ENCODE measurements around the gene CACFD1. TPM values are rescaled to one million over a fixed set of nuclear protein-coding genes. Genes with fewer than 3 reads are reported as not detected.

CACFD1 gene
- total RNA-seq, 1 donor from 2014 or later, result 13.1 TPM

- Histone ChIP-seq H3K9ac (ENCODE audit: low read length) (no peak overlapping the region), H3K27me3 (ENCODE audit: insufficient read depth, low read length) (no peaks in the 10 kb centered on the region), H3K27ac (ENCODE audit: low read depth, low read length) (no peak overlapping the region), H3K36me3 (ENCODE audit: insufficient read depth, low read length) (no peaks in the 10 kb centered on the region), H2AFZ (ENCODE audit: low read depth, low read length) (no peak overlapping the region), H3K9me3 (ENCODE audit: insufficient read depth, low read depth, low read length) (no peaks in the 10 kb centered on the region), H3K79me2 (ENCODE audit: insufficient read depth, low read length) (no peaks in the 10 kb centered on the region), H4K20me1 (ENCODE audit: insufficient read depth, low read length) (peaks cover 25% of the 10 kb centered on the region), H3K4me1 (ENCODE audit: insufficient read depth, low read length) (no peaks in the 10 kb centered on the region), H3K4me2 (ENCODE audit: low read length) (no peak overlapping the region), H3K4me3 (ENCODE audit: insufficient read depth, low read depth, low read length) (no peak overlapping the region)
- H3K4me3 Mint-ChIP-seq (ENCODE audit: unreplicated experiment), result no peak overlapping the region
- H3K4me1 Mint-ChIP-seq (ENCODE audit: low read depth, unreplicated experiment), result no peaks in the 10 kb centered on the region
- no peak overlapping the region for H3K27ac Mint-ChIP-seq (ENCODE audit: unreplicated experiment)
- no peaks in the 10 kb centered on the region for H3K9me3 Mint-ChIP-seq (ENCODE audit: unreplicated experiment)
- TF ChIP-seq CTCF (IDR thresholded peaks at IDR 0.05; ENCODE audit: insufficient read depth, low read depth, low read length) (no peak), EZH2 (IDR thresholded peaks at IDR 0.05; ENCODE audit: insufficient read depth, low read length) (no peak)
- FAIRE-seq, result no peak
- no peak for DNase-seq (ENCODE audit: low read depth)
- no peaks in the 10 kb centered on the region for H3K27me3 Mint-ChIP-seq (ENCODE audit: low read depth, unreplicated experiment)
- H3K36me3 Mint-ChIP-seq (ENCODE audit: low read depth, unreplicated experiment), result peaks cover 4% of the 10 kb centered on the region
Observed at GRCh38 chr9:133467101-133467500, 7.3 kb downstream of the CACFD1 start.

- H3K9ac ChIP-seq (ENCODE audit: low read length), result no peak overlapping the region
- H3K27me3 ChIP-seq (ENCODE audit: insufficient read depth, low read length), result no peaks in the 10 kb centered on the region
- no peaks in the 10 kb centered on the region for H3K4me1 ChIP-seq (ENCODE audit: insufficient read depth, low read length)
- no peak overlapping the region for H3K4me2 ChIP-seq (ENCODE audit: low read length)
- H3K79me2 ChIP-seq (ENCODE audit: insufficient read depth, low read length), result no peaks in the 10 kb centered on the region
- no peaks in the 10 kb centered on the region for H3K9me3 Mint-ChIP-seq (ENCODE audit: unreplicated experiment)
- H3K9me3 ChIP-seq (ENCODE audit: insufficient read depth, low read depth, low read length), result no peaks in the 10 kb centered on the region
- no peaks in the 10 kb centered on the region for H3K27me3 Mint-ChIP-seq (ENCODE audit: low read depth, unreplicated experiment)
- no peak overlapping the region for H2AFZ ChIP-seq (ENCODE audit: low read depth, low read length)
- peaks cover 12% of the 10 kb centered on the region for H4K20me1 ChIP-seq (ENCODE audit: insufficient read depth, low read length)
- no peak overlapping the region for H3K27ac ChIP-seq (ENCODE audit: low read depth, low read length)
- no peak for TF ChIP-seq CTCF (IDR thresholded peaks at IDR 0.05; ENCODE audit: insufficient read depth, low read depth, low read length)
- FAIRE-seq, result no peak
- H3K27ac Mint-ChIP-seq (ENCODE audit: unreplicated experiment), result no peak overlapping the region
- H3K36me3 Mint-ChIP-seq (ENCODE audit: low read depth, unreplicated experiment), result peaks cover 4% of the 10 kb centered on the region
- no peaks in the 10 kb centered on the region for H3K4me1 Mint-ChIP-seq (ENCODE audit: low read depth, unreplicated experiment)
- H3K4me3 ChIP-seq (ENCODE audit: insufficient read depth, low read depth, low read length), result no peak overlapping the region
- H3K36me3 ChIP-seq (ENCODE audit: insufficient read depth, low read length), result no peaks in the 10 kb centered on the region
- DNase-seq (ENCODE audit: low read depth), result no peak
- no peak overlapping the region for H3K4me3 Mint-ChIP-seq (ENCODE audit: unreplicated experiment)
Observed at GRCh38 chr9:133468374-133468773, 8.6 kb downstream of the CACFD1 start.

- Histone ChIP-seq H3K4me2 (ENCODE audit: low read length) (no peak overlapping the region), H3K79me2 (ENCODE audit: insufficient read depth, low read length) (no peaks in the 10 kb centered on the region), H4K20me1 (ENCODE audit: insufficient read depth, low read length) (peaks cover 9% of the 10 kb centered on the region), H3K4me3 (ENCODE audit: insufficient read depth, low read depth, low read length) (no peak overlapping the region), H3K4me1 (ENCODE audit: insufficient read depth, low read length) (no peaks in the 10 kb centered on the region), H3K27me3 (ENCODE audit: insufficient read depth, low read length) (no peaks in the 10 kb centered on the region), H3K27ac (ENCODE audit: low read depth, low read length) (no peak overlapping the region), H3K9me3 (ENCODE audit: insufficient read depth, low read depth, low read length) (no peaks in the 10 kb centered on the region), H3K36me3 (ENCODE audit: insufficient read depth, low read length) (no peaks in the 10 kb centered on the region), H3K9ac (ENCODE audit: low read length) (no peak overlapping the region), H2AFZ (ENCODE audit: low read depth, low read length) (no peak overlapping the region)
- no peak overlapping the region for H3K27ac Mint-ChIP-seq (ENCODE audit: unreplicated experiment)
- H3K4me3 Mint-ChIP-seq (ENCODE audit: unreplicated experiment), result no peak overlapping the region
- H3K36me3 Mint-ChIP-seq (ENCODE audit: low read depth, unreplicated experiment), result peaks cover under 1% of the 10 kb centered on the region
- H3K4me1 Mint-ChIP-seq (ENCODE audit: low read depth, unreplicated experiment), result no peaks in the 10 kb centered on the region
- TF ChIP-seq CTCF (IDR thresholded peaks at IDR 0.05; ENCODE audit: insufficient read depth, low read depth, low read length), result no peak
- H3K9me3 Mint-ChIP-seq (ENCODE audit: unreplicated experiment), result no peaks in the 10 kb centered on the region
- H3K27me3 Mint-ChIP-seq (ENCODE audit: low read depth, unreplicated experiment), result no peaks in the 10 kb centered on the region
- FAIRE-seq (no peak), DNase-seq (ENCODE audit: low read depth) (no peak)
Observed at GRCh38 chr9:133468777-133469421, 9.1 kb downstream of the CACFD1 start.
